ENCODE data around the gene MGA.
A peak's percentile ranks its signal among the peaks of the same experiment; 100 is the strongest.
"Not testable (repeated sequence)": the region's sequence is repeated elsewhere in the genome, so short reads cannot be mapped to it uniquely, and the experiment has no call there.

Gene MGA

GRCh38 chr15:41727143-41727542 lies 66.9 kb downstream of the MGA start:
- no peaks in the 10 kb centered on the region for H3K27me3 ChIP-seq (ENCODE audit: control insufficient read depth, insufficient read depth, low read length)
- H3K4me1 ChIP-seq (ENCODE audit: control insufficient read depth, insufficient read depth, low read length): no peaks in the 10 kb centered on the region
- H3K4me3 ChIP-seq (ENCODE audit: low read length): no peak overlapping the region
- peaks cover 6% of the 10 kb centered on the region for H3K36me3 ChIP-seq (ENCODE audit: insufficient read depth, low read length)
- no peaks in the 10 kb centered on the region for H3K9me3 ChIP-seq (replicated peaks; ENCODE audit: low read length)
- no peak overlapping the region for H3K9ac ChIP-seq (ENCODE audit: low read depth, low read length)
- H3K4me2 ChIP-seq (ENCODE audit: low read length): no peak overlapping the region

- H3K9me3 ChIP-seq (replicated peaks; ENCODE audit: low read length); H3K4me2 ChIP-seq (ENCODE audit: low read length); H3K27me3 ChIP-seq (ENCODE audit: control insufficient read depth, insufficient read depth, low read length); H3K4me1 ChIP-seq (ENCODE audit: control insufficient read depth, insufficient read depth, low read length); H3K36me3 ChIP-seq (ENCODE audit: insufficient read depth, low read length); H3K4me3 ChIP-seq (ENCODE audit: low read length); H3K9ac ChIP-seq (ENCODE audit: low read depth, low read length): not testable (repeated sequence)
Measured at GRCh38 chr15:41728061-41728460, 67.9 kb downstream of the MGA start.

- Histone ChIP-seq H3K27me3 (ENCODE audit: control insufficient read depth, insufficient read depth, low read length) (no peaks in the 10 kb centered on the region), H3K4me2 (ENCODE audit: low read length) (no peak overlapping the region), H3K9ac (ENCODE audit: low read depth, low read length) (no peak overlapping the region), H3K36me3 (ENCODE audit: insufficient read depth, low read length) (peaks cover 14% of the 10 kb centered on the region), H3K9me3 (replicated peaks; ENCODE audit: low read length) (no peaks in the 10 kb centered on the region), H3K4me1 (ENCODE audit: control insufficient read depth, insufficient read depth, low read length) (no peaks in the 10 kb centered on the region), H3K4me3 (ENCODE audit: low read length) (no peak overlapping the region)
Measured at GRCh38 chr15:41730543-41730942, 70.3 kb downstream of the MGA start.

GRCh38 chr15:41732483-41732882 lies 72.3 kb downstream of the MGA start:
- Histone ChIP-seq H3K4me3 (ENCODE audit: low read length) (no peak overlapping the region), H3K9ac (ENCODE audit: low read depth, low read length) (no peak overlapping the region), H3K27me3 (ENCODE audit: control insufficient read depth, insufficient read depth, low read length) (no peaks in the 10 kb centered on the region), H3K36me3 (ENCODE audit: insufficient read depth, low read length) (peaks cover 23% of the 10 kb centered on the region), H3K9me3 (replicated peaks; ENCODE audit: low read length) (no peaks in the 10 kb centered on the region), H3K4me2 (ENCODE audit: low read length) (no peak overlapping the region), H3K4me1 (ENCODE audit: control insufficient read depth, insufficient read depth, low read length) (no peaks in the 10 kb centered on the region)

GRCh38 chr15:41734079-41734478 lies 73.9 kb downstream of the MGA start:
- Histone ChIP-seq H3K27me3 (ENCODE audit: control insufficient read depth, insufficient read depth, low read length) (no peaks in the 10 kb centered on the region), H3K36me3 (ENCODE audit: insufficient read depth, low read length) (peaks cover 26% of the 10 kb centered on the region), H3K4me3 (ENCODE audit: low read length) (no peak overlapping the region), H3K4me1 (ENCODE audit: control insufficient read depth, insufficient read depth, low read length) (no peaks in the 10 kb centered on the region), H3K4me2 (ENCODE audit: low read length) (no peak overlapping the region), H3K9me3 (replicated peaks; ENCODE audit: low read length) (no peaks in the 10 kb centered on the region), H3K9ac (ENCODE audit: low read depth, low read length) (no peak overlapping the region)

- H3K9me3 ChIP-seq (replicated peaks; ENCODE audit: low read length): no peaks in the 10 kb centered on the region
- no peaks in the 10 kb centered on the region for H3K4me1 ChIP-seq (ENCODE audit: control insufficient read depth, insufficient read depth, low read length)
- H3K9ac ChIP-seq (ENCODE audit: low read depth, low read length): no peak overlapping the region
- H3K27me3 ChIP-seq (ENCODE audit: control insufficient read depth, insufficient read depth, low read length): no peaks in the 10 kb centered on the region
- no peak overlapping the region for H3K4me3 ChIP-seq (ENCODE audit: low read length)
- peaks cover 25% of the 10 kb centered on the region for H3K36me3 ChIP-seq (ENCODE audit: insufficient read depth, low read length)
- H3K4me2 ChIP-seq (ENCODE audit: low read length): no peak overlapping the region
Measured at GRCh38 chr15:41735046-41735445, 74.8 kb downstream of the MGA start.

- H3K27me3 ChIP-seq (ENCODE audit: control insufficient read depth, insufficient read depth, low read length); H3K9ac ChIP-seq (ENCODE audit: low read depth, low read length); H3K4me1 ChIP-seq (ENCODE audit: control insufficient read depth, insufficient read depth, low read length); H3K9me3 ChIP-seq (replicated peaks; ENCODE audit: low read length); H3K4me2 ChIP-seq (ENCODE audit: low read length); H3K4me3 ChIP-seq (ENCODE audit: low read length): not testable (repeated sequence)
- peaks cover 27% of the 10 kb centered on the region for H3K36me3 ChIP-seq (ENCODE audit: insufficient read depth, low read length)
Measured at GRCh38 chr15:41735492-41735891, 75.3 kb downstream of the MGA start.

GRCh38 chr15:41746802-41747201 lies 86.6 kb downstream of the MGA start:
- Histone ChIP-seq H3K4me1 (ENCODE audit: control insufficient read depth, insufficient read depth, low read length) (no peaks in the 10 kb centered on the region), H3K9me3 (replicated peaks; ENCODE audit: low read length) (no peaks in the 10 kb centered on the region), H3K4me3 (ENCODE audit: low read length) (no peak overlapping the region), H3K27me3 (ENCODE audit: control insufficient read depth, insufficient read depth, low read length) (no peaks in the 10 kb centered on the region), H3K4me2 (ENCODE audit: low read length) (no peak overlapping the region), H3K36me3 (ENCODE audit: insufficient read depth, low read length) (peaks cover 23% of the 10 kb centered on the region), H3K9ac (ENCODE audit: low read depth, low read length) (no peak overlapping the region)

- H3K4me2 ChIP-seq (ENCODE audit: low read length): no peak overlapping the region
- peaks cover 22% of the 10 kb centered on the region for H3K36me3 ChIP-seq (ENCODE audit: insufficient read depth, low read length)
- no peak overlapping the region for H3K4me3 ChIP-seq (ENCODE audit: low read length)
Measured at GRCh38 chr15:41756198-41756597, 96.0 kb downstream of the MGA start.

GRCh38 chr15:41772720-41773331 lies 112.6 kb downstream of the MGA start:
- Histone ChIP-seq H3K9me3 (replicated peaks; ENCODE audit: low read length) (no peaks in the 10 kb centered on the region), H3K36me3 (ENCODE audit: insufficient read depth, low read length) (peaks cover 3% of the 10 kb centered on the region), H3K4me3 (ENCODE audit: low read length) (no peak overlapping the region), H3K27me3 (ENCODE audit: control insufficient read depth, insufficient read depth, low read length) (no peaks in the 10 kb centered on the region), H3K4me1 (ENCODE audit: control insufficient read depth, insufficient read depth, low read length) (peaks cover 41% of the 10 kb centered on the region), H3K9ac (ENCODE audit: low read depth, low read length) (peak overlapping the region; percentile 63), H3K4me2 (ENCODE audit: low read length) (peak overlapping the region; percentile 90)

More at GRCh38 chr15:41756198-41756597, 96.0 kb downstream of the MGA start:
- Histone ChIP-seq H3K4me1 (ENCODE audit: control insufficient read depth, insufficient read depth, low read length) (no peaks in the 10 kb centered on the region), H3K9me3 (replicated peaks; ENCODE audit: low read length) (no peaks in the 10 kb centered on the region), H3K9ac (ENCODE audit: low read depth, low read length) (no peak overlapping the region), H3K27me3 (ENCODE audit: control insufficient read depth, insufficient read depth, low read length) (no peaks in the 10 kb centered on the region)

GRCh38 chr15:41773332-41773728 lies 113.1 kb downstream of the MGA start:
- Histone ChIP-seq H3K9ac (ENCODE audit: low read depth, low read length) (peak overlapping the region; percentile 63), H3K4me2 (ENCODE audit: low read length) (peak overlapping the region; percentile 90), H3K4me3 (ENCODE audit: low read length) (peak overlapping the region; percentile 82), H3K4me1 (ENCODE audit: control insufficient read depth, insufficient read depth, low read length) (peaks cover 46% of the 10 kb centered on the region), H3K9me3 (replicated peaks; ENCODE audit: low read length) (no peaks in the 10 kb centered on the region), H3K36me3 (ENCODE audit: insufficient read depth, low read length) (no peaks in the 10 kb centered on the region), H3K27me3 (ENCODE audit: control insufficient read depth, insufficient read depth, low read length) (no peaks in the 10 kb centered on the region)

- Histone ChIP-seq H3K9me3 (replicated peaks; ENCODE audit: low read length) (no peaks in the 10 kb centered on the region), H3K36me3 (ENCODE audit: insufficient read depth, low read length) (no peaks in the 10 kb centered on the region), H3K4me3 (ENCODE audit: low read length) (peak overlapping the region; percentile 82), H3K4me1 (ENCODE audit: control insufficient read depth, insufficient read depth, low read length) (peaks cover 50% of the 10 kb centered on the region), H3K4me2 (ENCODE audit: low read length) (peak overlapping the region; percentile 90), H3K9ac (ENCODE audit: low read depth, low read length) (peak overlapping the region; percentile 63), H3K27me3 (ENCODE audit: control insufficient read depth, insufficient read depth, low read length) (no peaks in the 10 kb centered on the region)
Measured at GRCh38 chr15:41773729-41774061, 113.5 kb downstream of the MGA start.

All from skeletal muscle satellite cell (primary cell).